Aorta (tissue), 5 donors: ENCODE measurements around the gene SREBF2. TPM values are rescaled to one million over a fixed set of nuclear protein-coding genes. Genes with fewer than 3 reads are reported as not detected.

Source experiments
- ATAC-seq: fragments of 200-7000 bp; cut with Tn5 transposase; one replicate; pipeline ENCODE4 v1.9.1; 2022; ENCODE audit warnings: moderate library complexity; ENCODE audit not compliant: low FRiP score
- DNase-seq, 2 donors: peaks; one replicate each; pipeline ENCODE4 v3.0.0-alpha.2; 2020
- H3K27ac ChIP-seq, 2 donors: one replicate each; pipeline ENCODE4 v1.5.1; 2013; ENCODE audit warnings: low read length in 2 of 2, mild to moderate bottlenecking in 2 of 2, moderate library complexity in 2 of 2, control low read depth in 1 of 2, inconsistent platforms in 1 of 2, low read depth in 1 of 2
- H3K27me3 ChIP-seq, 2 donors: one replicate each; pipeline ENCODE4 v1.6.1; 2013; ENCODE audit warnings: control low read depth in 1 of 2, low read length in 1 of 2, mild to moderate bottlenecking in 1 of 2, moderate library complexity in 1 of 2; ENCODE audit not compliant: insufficient read depth in 2 of 2, control insufficient read depth in 1 of 2
- H3K36me3 ChIP-seq, 2 donors: one replicate each; pipeline ENCODE4 v1.6.1; 2013; ENCODE audit warnings: control low read depth in 1 of 2, low read length in 1 of 2, mild to moderate bottlenecking in 1 of 2; ENCODE audit not compliant: insufficient read depth in 2 of 2, control insufficient read depth in 1 of 2
- H3K4me1 ChIP-seq, 2 donors: one replicate each; pipeline ENCODE4 v1.6.1; 2013; ENCODE audit warnings: low read length in 2 of 2, control low read depth in 1 of 2, mild to moderate bottlenecking in 1 of 2, moderate library complexity in 1 of 2; ENCODE audit not compliant: insufficient read depth in 2 of 2, control insufficient read depth in 1 of 2
- H3K4me3 ChIP-seq, 2 donors: one replicate each; pipeline ENCODE4 v1.5.1; 2013; ENCODE audit warnings: low read length in 2 of 2, control low read depth in 1 of 2, mild to moderate bottlenecking in 1 of 2
- H3K9me3 ChIP-seq: one replicate; pipeline ENCODE4 v1.6.1; 2013; ENCODE audit warnings: mild to moderate bottlenecking, low read length; ENCODE audit not compliant: control insufficient read depth
- WGBS, 2 donors: extraction: QIAGEN DNeasy Blood & Tissue Kit; methylation state at CpG; one replicate each; pipeline ENCODE4 v1.1.7; 2013; 5-methylcytosine and 5-hydroxymethylcytosine counted together
- intact Hi-C, 2 donors: fragments of 100-400 bp; cut with DNase I; formaldehyde crosslinking; loops; one replicate each; pipeline versions ENCODE4 v1.14.2 to v1.15.0; 2022
- polyA plus RNA-seq, 2 donors: library from polyadenylated mRNA; stranded (reverse); fragments of 200-250 nt; gene quantifications; one replicate each; pipeline ENCODE4 v1.2.3, GENCODE V29; 2013
- total RNA-seq, 2 donors: library from RNA; stranded (reverse); fragmentation: NEBNext Ultra II Directional; extraction: Animal tissue kit (Norgen Biotek cat#: 25700); gene quantifications; one replicate each; pipeline ENCODE4 v1.2.1, GENCODE V29; 2021
- donor health status: healthy with polysubstance abuse.
- donor health status: Bipolar disorder and iron deficiency.
- donor health status: DM: no; HTN: no; CAD: no.
- donor health status: DM: no; HTN: no; CAD: no.
- donor health status: DM: yes; HTN: yes; CAD: no.

SREBF2 gene
- total and polyA plus RNA-seq, 4 donors, result 11.0 to 86.3 (median 43.7) TPM

- H3K9me3 ChIP-seq, result no peaks in the 10 kb centered on the region
- H3K36me3 ChIP-seq, result peaks cover 3 to 4% of the 10 kb centered on the region in 2 donors
- no peak overlapping the region for H3K4me3 ChIP-seq
- no peaks in the 10 kb centered on the region for H3K27me3 ChIP-seq
- intact Hi-C loops, result no loop called here
- 88 to 91% methylated on average over 21 to 23 of the region's 23 CpGs for WGBS, 2 donors
- H3K4me1 ChIP-seq, result no peaks in the 10 kb centered on the region
- DNase-seq (no peak), ATAC-seq (no peak)
- no peak overlapping the region for H3K27ac ChIP-seq
Measured at GRCh38 chr22:41905411-41906202, 72.7 kb downstream of the SREBF2 start.

- no peaks in the 10 kb centered on the region for H3K4me1 ChIP-seq
- 93 to 95% methylated on average over 5 of the region's 5 CpGs for WGBS, 2 donors
- no peaks in the 10 kb centered on the region for H3K9me3 ChIP-seq
- intact Hi-C loops, result no loop called here
- H3K27me3 ChIP-seq, result no peaks in the 10 kb centered on the region
- no peak overlapping the region for H3K27ac ChIP-seq
- no peak for ATAC-seq
- H3K4me3 ChIP-seq, result no peak overlapping the region
- H3K36me3 ChIP-seq, result peaks cover 0 to 4% of the 10 kb centered on the region in 2 donors
- no peak for DNase-seq
Measured at GRCh38 chr22:41906822-41907221, 73.9 kb downstream of the SREBF2 start.

- WGBS, 2 donors, result 85 to 87% methylated on average over 10 of the region's 10 CpGs
- intact Hi-C loops, result no loop called here
- Histone ChIP-seq H3K9me3 (no peaks in the 10 kb centered on the region), H3K4me3 (no peak overlapping the region), H3K36me3 (peaks cover 0 to 4% of the 10 kb centered on the region in 2 donors), H3K27ac (no peak overlapping the region), H3K4me1 (no peaks in the 10 kb centered on the region), H3K27me3 (no peaks in the 10 kb centered on the region)
- no peak for ATAC-seq
- no peak for DNase-seq
Measured at GRCh38 chr22:41907436-41908401, 74.8 kb downstream of the SREBF2 start.

GRCh38 chr22:41908411-41909309 is 75.8 kb downstream of the SREBF2 start:
- DNase-seq (no peak), ATAC-seq (no peak)
- Histone ChIP-seq H3K36me3 (peaks cover 0 to 2% of the 10 kb centered on the region in 2 donors), H3K27ac (no peak overlapping the region), H3K4me3 (no peak overlapping the region), H3K9me3 (no peaks in the 10 kb centered on the region), H3K27me3 (no peaks in the 10 kb centered on the region), H3K4me1 (no peaks in the 10 kb centered on the region)
- 84 to 87% methylated on average over 14 of the region's 14 CpGs for WGBS, 2 donors
- intact Hi-C loops, result no loop called here

- Histone ChIP-seq H3K4me1 (no peaks in the 10 kb centered on the region), H3K4me3 (no peak overlapping the region), H3K9me3 (no peaks in the 10 kb centered on the region), H3K27me3 (no peaks in the 10 kb centered on the region), H3K27ac (no peak overlapping the region), H3K36me3 (peaks cover 0 to under 1% of the 10 kb centered on the region in 2 donors)
- no peak for ATAC-seq
- WGBS, 2 donors, result 45% methylated on average over 52 to 55 of the region's 55 CpGs
- DNase-seq, result no peak
- intact Hi-C loops, result no loop called here
Measured at GRCh38 chr22:41909310-41910049, 76.6 kb downstream of the SREBF2 start.

GRCh38 chr22:41910050-41911000 is 77.4 kb downstream of the SREBF2 start:
- no peaks in the 10 kb centered on the region for H3K9me3 ChIP-seq
- H3K36me3 ChIP-seq, result no peaks in the 10 kb centered on the region
- DNase-seq, result no peak
- no peaks in the 10 kb centered on the region for H3K4me1 ChIP-seq
- WGBS, 2 donors, result 1 to 2% methylated on average over 84 to 112 of the region's 112 CpGs
- H3K27ac ChIP-seq, result no peak overlapping the region
- H3K4me3 ChIP-seq, result no peak overlapping the region
- intact Hi-C loops, result no loop called here
- H3K27me3 ChIP-seq, result no peaks in the 10 kb centered on the region
- ATAC-seq, result peak; percentile 59

GRCh38 chr22:41911001-41911611 is 78.2 kb downstream of the SREBF2 start:
- intact Hi-C loops, result no loop called here
- WGBS, 2 donors, result 11 to 16% methylated on average over 32 to 37 of the region's 37 CpGs
- no peak overlapping the region for H3K4me3 ChIP-seq
- ATAC-seq (peak; percentile 1), DNase-seq (no peak)
- peaks cover 0 to 1% of the 10 kb centered on the region in 2 donors for H3K27me3 ChIP-seq
- no peak overlapping the region for H3K27ac ChIP-seq
- H3K4me1 ChIP-seq, result no peaks in the 10 kb centered on the region
- H3K36me3 ChIP-seq, result no peaks in the 10 kb centered on the region
- H3K9me3 ChIP-seq, result no peaks in the 10 kb centered on the region
